SU-DHL-6 (cell line): Measurements from ENCODE around the gene SIM2.

ENCODE experiments used
- CTCF ChIP-seq: fragments of 200-600 bp; sonication (generic); IDR thresholded peaks from one replicate; pipeline ENCODE4 v1.5.1; 2017; ENCODE audit warnings: antibody characterized with exemption, mild to moderate bottlenecking, low read length, moderate library complexity; ENCODE audit not compliant: insufficient read depth, poor library complexity, severe bottlenecking
- EZH2phosphoT487 ChIP-seq: fragments of 200-600 bp; sonication (generic), shearing (Covaris generic); conservative IDR thresholded peaks from 2 replicates; pipeline ENCODE4 v1.6.1; 2018; ENCODE audit warnings: mild to moderate bottlenecking, antibody characterized with exemption, low read length, moderate library complexity, mixed read lengths

GRCh38 chr21:36798491-36798890 is 99.6 kb downstream of the SIM2 start:
- TF ChIP-seq CTCF (no peak), EZH2phosphoT487 (no peak)
